ENCODE measurements around the gene LRP5.

LRP5 gene

DNA sequence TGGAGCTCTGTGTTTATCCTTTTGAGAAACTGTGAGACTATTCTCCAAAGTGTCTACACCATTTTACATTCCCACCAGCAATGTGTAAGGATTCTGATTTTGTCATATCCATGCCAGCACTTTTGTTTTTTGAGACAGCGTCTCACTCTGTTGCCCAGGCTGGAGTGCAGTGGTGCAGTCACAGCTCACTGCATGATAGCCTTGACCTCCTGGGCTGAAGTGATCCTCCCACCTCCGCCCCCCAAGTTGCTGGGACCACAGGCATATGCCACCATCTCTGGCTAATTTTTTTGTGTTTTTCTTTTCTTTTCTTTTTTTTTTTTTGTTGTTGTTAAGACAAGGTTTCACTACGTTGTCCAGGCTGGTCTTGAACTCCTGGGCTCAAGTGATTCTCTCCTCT lies 183.5 kb downstream of the LRP5 start:
- TF ChIP-seq SIN3A (IDR thresholded peaks at IDR 0.05; ENCODE audit: borderline replicate concordance, insufficient read depth, low read length) (no peak), POLR2AphosphoS5 (IDR thresholded peaks at IDR 0.05; ENCODE audit: low read depth, low read length) (no peak), FOXP2 (optimal IDR thresholded peaks at IDR 0.05; ENCODE audit: borderline replicate concordance, extremely low read depth, extremely low read length, insufficient read depth) (no peak), TAF1 (IDR thresholded peaks at IDR 0.05; ENCODE audit: borderline replicate concordance, insufficient read depth, low read length) (no peak)
- TF ChIP-seq, protein P1, sequence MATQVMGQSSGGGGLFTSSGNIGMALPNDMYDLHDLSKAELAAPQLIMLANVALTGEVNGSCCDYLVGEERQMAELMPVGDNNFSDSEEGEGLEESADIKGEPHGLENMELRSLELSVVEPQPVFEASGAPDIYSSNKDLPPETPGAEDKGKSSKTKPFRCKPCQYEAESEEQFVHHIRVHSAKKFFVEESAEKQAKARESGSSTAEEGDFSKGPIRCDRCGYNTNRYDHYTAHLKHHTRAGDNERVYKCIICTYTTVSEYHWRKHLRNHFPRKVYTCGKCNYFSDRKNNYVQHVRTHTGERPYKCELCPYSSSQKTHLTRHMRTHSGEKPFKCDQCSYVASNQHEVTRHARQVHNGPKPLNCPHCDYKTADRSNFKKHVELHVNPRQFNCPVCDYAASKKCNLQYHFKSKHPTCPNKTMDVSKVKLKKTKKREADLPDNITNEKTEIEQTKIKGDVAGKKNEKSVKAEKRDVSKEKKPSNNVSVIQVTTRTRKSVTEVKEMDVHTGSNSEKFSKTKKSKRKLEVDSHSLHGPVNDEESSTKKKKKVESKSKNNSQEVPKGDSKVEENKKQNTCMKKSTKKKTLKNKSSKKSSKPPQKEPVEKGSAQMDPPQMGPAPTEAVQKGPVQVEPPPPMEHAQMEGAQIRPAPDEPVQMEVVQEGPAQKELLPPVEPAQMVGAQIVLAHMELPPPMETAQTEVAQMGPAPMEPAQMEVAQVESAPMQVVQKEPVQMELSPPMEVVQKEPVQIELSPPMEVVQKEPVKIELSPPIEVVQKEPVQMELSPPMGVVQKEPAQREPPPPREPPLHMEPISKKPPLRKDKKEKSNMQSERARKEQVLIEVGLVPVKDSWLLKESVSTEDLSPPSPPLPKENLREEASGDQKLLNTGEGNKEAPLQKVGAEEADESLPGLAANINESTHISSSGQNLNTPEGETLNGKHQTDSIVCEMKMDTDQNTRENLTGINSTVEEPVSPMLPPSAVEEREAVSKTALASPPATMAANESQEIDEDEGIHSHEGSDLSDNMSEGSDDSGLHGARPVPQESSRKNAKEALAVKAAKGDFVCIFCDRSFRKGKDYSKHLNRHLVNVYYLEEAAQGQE (IDR thresholded peaks at IDR 0.05; ENCODE audit: insufficient read depth in 1 of 2, low read depth in 2 of 2, low read length in 2 of 2): no peak

DNA sequence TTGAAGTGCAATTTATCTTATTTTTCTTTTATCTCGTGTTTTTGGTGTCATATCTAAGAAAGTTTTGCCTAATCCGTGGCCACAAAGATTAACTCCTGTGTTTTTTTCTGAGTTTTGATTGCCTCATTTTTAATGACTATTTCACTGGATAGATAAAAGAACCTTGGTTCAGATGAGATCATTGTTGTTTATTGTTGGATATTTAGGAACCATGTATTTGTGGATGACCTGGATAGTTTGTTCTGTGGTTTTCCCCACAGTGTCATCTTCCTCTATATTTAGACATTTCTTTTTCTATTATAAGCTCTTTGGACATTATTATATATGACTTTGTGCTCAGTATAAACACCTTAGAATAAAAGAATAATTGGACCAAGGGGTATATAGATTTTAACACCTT lies 185.4 kb downstream of the LRP5 start:
- TF ChIP-seq, protein P1 (IDR thresholded peaks at IDR 0.05; ENCODE audit: insufficient read depth in 1 of 2, low read depth in 2 of 2, low read length in 2 of 2): no peak
- TF ChIP-seq TAF1 (IDR thresholded peaks at IDR 0.05; ENCODE audit: borderline replicate concordance, insufficient read depth, low read length): no peak
- no peak for TF ChIP-seq POLR2AphosphoS5 (IDR thresholded peaks at IDR 0.05; ENCODE audit: low read depth, low read length)
- TF ChIP-seq SIN3A (IDR thresholded peaks at IDR 0.05; ENCODE audit: borderline replicate concordance, insufficient read depth, low read length): no peak
- TF ChIP-seq FOXP2 (optimal IDR thresholded peaks at IDR 0.05; ENCODE audit: borderline replicate concordance, extremely low read depth, extremely low read length, insufficient read depth): no peak

DNA sequence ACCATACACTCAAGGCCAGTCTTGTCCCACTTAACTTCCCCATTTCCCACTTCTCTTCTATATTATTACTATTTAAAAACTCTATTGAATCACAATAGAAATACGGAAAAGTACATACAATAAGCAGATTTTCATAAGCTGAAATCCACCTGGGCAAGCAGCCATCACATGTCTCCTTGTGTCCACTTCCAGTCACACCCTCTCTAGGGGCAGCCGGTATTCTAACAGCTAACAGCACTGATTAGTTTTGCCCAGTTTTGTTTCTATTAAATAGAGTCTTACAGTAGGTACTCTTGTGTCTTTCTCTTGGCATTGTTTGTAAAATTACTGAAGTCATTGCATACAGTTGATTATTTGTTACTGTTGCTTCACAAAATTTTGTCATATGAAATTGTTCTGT lies 185.9 kb downstream of the LRP5 start:
- no peak for TF ChIP-seq FOXP2 (optimal IDR thresholded peaks at IDR 0.05; ENCODE audit: borderline replicate concordance, extremely low read depth, extremely low read length, insufficient read depth)
- no peak for TF ChIP-seq TAF1 (IDR thresholded peaks at IDR 0.05; ENCODE audit: borderline replicate concordance, insufficient read depth, low read length)
- no peak for TF ChIP-seq POLR2AphosphoS5 (IDR thresholded peaks at IDR 0.05; ENCODE audit: low read depth, low read length)
- TF ChIP-seq, protein P1 (IDR thresholded peaks at IDR 0.05; ENCODE audit: insufficient read depth in 1 of 2, low read depth in 2 of 2, low read length in 2 of 2): no peak
- no peak for TF ChIP-seq SIN3A (IDR thresholded peaks at IDR 0.05; ENCODE audit: borderline replicate concordance, insufficient read depth, low read length)
